K562 (cell line): Measurements from ENCODE around the gene CBR4.

Experiments
- GTF2E2 ChIP-seq: fragments of 200-800 bp; sonication (Bioruptor generic); IDR thresholded peaks from 2 replicates; pipeline ENCODE4 v1.6.1; 2016; ENCODE audit warnings: missing genetic modification characterization, missing compliant biosample characterization
- HNRNPH1 ChIP-seq: fragments of 200-400 bp; formaldehyde crosslinking; optimal IDR thresholded peaks from 2 replicates; pipeline ENCODE3; 2017; ENCODE audit warnings: low read depth, mild to moderate bottlenecking, low read length, moderate library complexity
- NR2C2 ChIP-seq, 2 experiments: fragments of 200-800 bp in 1 of 2; sonication (Bioruptor generic) in 1 of 2; sonication (generic) in 1 of 2; formaldehyde crosslinking in 1 of 2; IDR thresholded peaks; 2 replicates each; pipeline versions ENCODE4 v1.6.1 to v1.8.0; 2016 to 2022; ENCODE audit warnings: mild to moderate bottlenecking in 1 of 2, missing compliant biosample characterization in 1 of 2, missing genetic modification characterization in 1 of 2, missing genetic modification reagents in 1 of 2
- SIX5 ChIP-seq, 2 experiments: IDR thresholded peaks; 2 replicates each; pipeline ENCODE4 v1.6.1; 2011; ENCODE audit warnings: low read length in 2 of 2, borderline replicate concordance in 1 of 2, low read depth in 1 of 2, mild to moderate bottlenecking in 1 of 2, moderate library complexity in 1 of 2; ENCODE audit not compliant: insufficient read depth in 1 of 2
- SP1 ChIP-seq: sonication (generic); formaldehyde crosslinking; IDR thresholded peaks from 2 replicates; pipeline ENCODE4 v1.8.1; 2022; ENCODE audit warnings: mild to moderate bottlenecking, missing genetic modification reagents
- SRF ChIP-seq, 2 experiments: fragments of 250-450, 450-650 bp in 1 of 2; sonication (Bioruptor Pico) in 1 of 2; sonication (generic) in 1 of 2; formaldehyde crosslinking; IDR thresholded peaks; 2 replicates each; pipeline versions ENCODE4 v1.5.0 to v1.5.1; 2020 to 2022; ENCODE audit warnings: mild to moderate bottlenecking in 1 of 2, missing genetic modification reagents in 1 of 2
- SRSF1 ChIP-seq: fragments of 200-400 bp; formaldehyde crosslinking; IDR thresholded peaks from 2 replicates; pipeline ENCODE4 v1.6.1; 2017; ENCODE audit warnings: mild to moderate bottlenecking, low read depth, low read length, moderate library complexity
- ZKSCAN8 ChIP-seq: fragments of 200-800 bp; sonication (Bioruptor generic); IDR thresholded peaks from 2 replicates; pipeline ENCODE4 v1.6.1; 2016; ENCODE audit warnings: missing genetic modification characterization, missing compliant biosample characterization
- ZNF133 ChIP-seq: fragments of 250-450 bp; sonication (Bioruptor Pico); IDR thresholded peaks from 2 replicates; pipeline ENCODE4 v1.4.0; 2020; ENCODE audit warnings: mild to moderate bottlenecking
- ZNF143 ChIP-seq: sonication (generic); formaldehyde crosslinking; IDR thresholded peaks from 2 replicates; pipeline ENCODE4 v1.9.0; 2022; ENCODE audit warnings: mild to moderate bottlenecking, missing genetic modification reagents
- TF ChIP-seq, protein P1 (sequence below), 2 experiments: fragments of 450-650 bp in 1 of 2; sonication (generic) in 1 of 2; formaldehyde crosslinking; conservative IDR thresholded peaks; 2 replicates each; pipeline versions ENCODE4 v1.4.0 to v1.8.1; 2020 to 2022; ENCODE audit warnings: mild to moderate bottlenecking in 1 of 2, missing genetic modification reagents in 1 of 2
- TF ChIP-seq, protein P2 (sequence below), 3 experiments: IDR thresholded peaks in 2 of 3; conservative IDR thresholded peaks in 1 of 3; 2 replicates each; pipeline ENCODE4 v1.5.1; 2011 to 2012; ENCODE audit warnings: low read length in 3 of 3, mild to moderate bottlenecking in 3 of 3, control low read depth in 2 of 3, improper control_type of control experiment in 1 of 3, inconsistent platforms in 1 of 3, low read depth in 1 of 3, mixed read lengths in 1 of 3, moderate library complexity in 1 of 3; ENCODE audit not compliant: insufficient read depth in 2 of 3
- TF ChIP-seq, protein P3 (sequence below): fragments of 450-650 bp; IDR thresholded peaks from 2 replicates; pipeline ENCODE4 v1.6.1; 2017; ENCODE audit warnings: antibody characterized with exemption

DNA sequence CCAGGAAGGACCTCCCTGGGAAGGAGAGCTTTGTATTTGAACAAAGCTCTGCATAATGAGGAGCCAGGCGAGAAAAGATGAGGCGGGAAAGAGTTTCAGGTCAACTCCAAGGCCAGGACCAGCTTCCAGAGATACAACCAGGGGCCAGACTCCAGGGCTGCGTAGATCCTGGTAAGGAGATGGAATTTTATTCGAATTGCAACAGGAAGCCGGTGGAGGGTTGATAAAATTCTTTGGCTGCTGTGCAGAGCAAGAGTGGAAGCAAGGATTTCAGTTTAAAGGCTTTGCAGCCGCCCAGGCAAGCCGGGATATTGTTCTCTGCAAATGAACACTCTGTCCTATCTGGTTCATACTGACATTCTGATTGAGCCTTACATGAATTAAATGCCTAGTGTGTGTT is 40.2 kb upstream of the CBR4 start:
- TF ChIP-seq, protein P1, sequence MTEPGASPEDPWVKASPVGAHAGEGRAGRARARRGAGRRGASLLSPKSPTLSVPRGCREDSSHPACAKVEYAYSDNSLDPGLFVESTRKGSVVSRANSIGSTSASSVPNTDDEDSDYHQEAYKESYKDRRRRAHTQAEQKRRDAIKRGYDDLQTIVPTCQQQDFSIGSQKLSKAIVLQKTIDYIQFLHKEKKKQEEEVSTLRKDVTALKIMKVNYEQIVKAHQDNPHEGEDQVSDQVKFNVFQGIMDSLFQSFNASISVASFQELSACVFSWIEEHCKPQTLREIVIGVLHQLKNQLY (CRISPR knock-in tag; conservative IDR thresholded peaks at IDR 0.05) = no peak
- TF ChIP-seq, protein P2, sequence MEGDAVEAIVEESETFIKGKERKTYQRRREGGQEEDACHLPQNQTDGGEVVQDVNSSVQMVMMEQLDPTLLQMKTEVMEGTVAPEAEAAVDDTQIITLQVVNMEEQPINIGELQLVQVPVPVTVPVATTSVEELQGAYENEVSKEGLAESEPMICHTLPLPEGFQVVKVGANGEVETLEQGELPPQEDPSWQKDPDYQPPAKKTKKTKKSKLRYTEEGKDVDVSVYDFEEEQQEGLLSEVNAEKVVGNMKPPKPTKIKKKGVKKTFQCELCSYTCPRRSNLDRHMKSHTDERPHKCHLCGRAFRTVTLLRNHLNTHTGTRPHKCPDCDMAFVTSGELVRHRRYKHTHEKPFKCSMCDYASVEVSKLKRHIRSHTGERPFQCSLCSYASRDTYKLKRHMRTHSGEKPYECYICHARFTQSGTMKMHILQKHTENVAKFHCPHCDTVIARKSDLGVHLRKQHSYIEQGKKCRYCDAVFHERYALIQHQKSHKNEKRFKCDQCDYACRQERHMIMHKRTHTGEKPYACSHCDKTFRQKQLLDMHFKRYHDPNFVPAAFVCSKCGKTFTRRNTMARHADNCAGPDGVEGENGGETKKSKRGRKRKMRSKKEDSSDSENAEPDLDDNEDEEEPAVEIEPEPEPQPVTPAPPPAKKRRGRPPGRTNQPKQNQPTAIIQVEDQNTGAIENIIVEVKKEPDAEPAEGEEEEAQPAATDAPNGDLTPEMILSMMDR (IDR thresholded peaks at IDR 0.05 in 2 of 3, conservative IDR thresholded peaks at IDR 0.05 in 1 of 3; ENCODE audit: insufficient read depth in 2 of 3, low read depth in 1 of 3, low read length in 3 of 3) = no peak
- TF ChIP-seq GTF2E2 (tag) (no peak), SRSF1 (no peak), NR2C2 (CRISPR knock-in tag; IDR thresholded peaks at IDR 0.05) (no peak), NR2C2 (tag; IDR thresholded peaks at IDR 0.05) (no peak), HNRNPH1 (no peak), ZNF133 (CRISPR knock-in tag) (no peak), SIX5 (IDR thresholded peaks at IDR 0.05; ENCODE audit: borderline replicate concordance in 1 of 2, insufficient read depth in 1 of 2, low read depth in 1 of 2, low read length in 2 of 2) (no peak), SRF (CRISPR knock-in tag; IDR thresholded peaks at IDR 0.05) (no peak), ZKSCAN8 (no peak), ZNF143 (CRISPR knock-in tag) (no peak), SP1 (CRISPR knock-in tag) (no peak)
- TF ChIP-seq, protein P3, sequence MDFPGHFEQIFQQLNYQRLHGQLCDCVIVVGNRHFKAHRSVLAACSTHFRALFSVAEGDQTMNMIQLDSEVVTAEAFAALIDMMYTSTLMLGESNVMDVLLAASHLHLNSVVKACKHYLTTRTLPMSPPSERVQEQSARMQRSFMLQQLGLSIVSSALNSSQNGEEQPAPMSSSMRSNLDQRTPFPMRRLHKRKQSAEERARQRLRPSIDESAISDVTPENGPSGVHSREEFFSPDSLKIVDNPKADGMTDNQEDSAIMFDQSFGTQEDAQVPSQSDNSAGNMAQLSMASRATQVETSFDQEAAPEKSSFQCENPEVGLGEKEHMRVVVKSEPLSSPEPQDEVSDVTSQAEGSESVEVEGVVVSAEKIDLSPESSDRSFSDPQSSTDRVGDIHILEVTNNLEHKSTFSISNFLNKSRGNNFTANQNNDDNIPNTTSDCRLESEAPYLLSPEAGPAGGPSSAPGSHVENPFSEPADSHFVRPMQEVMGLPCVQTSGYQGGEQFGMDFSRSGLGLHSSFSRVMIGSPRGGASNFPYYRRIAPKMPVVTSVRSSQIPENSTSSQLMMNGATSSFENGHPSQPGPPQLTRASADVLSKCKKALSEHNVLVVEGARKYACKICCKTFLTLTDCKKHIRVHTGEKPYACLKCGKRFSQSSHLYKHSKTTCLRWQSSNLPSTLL = no peak
